Frontal cortex (tissue), 4 donors: ENCODE data around the gene ZSCAN12. TPM values are rescaled to one million over a fixed set of nuclear protein-coding genes. Genes with fewer than 3 reads are reported as not detected.

Experiments
- DNase-seq, 2 donors: peaks; one replicate each; pipeline ENCODE4 v3.0.0; 2012; ENCODE audit warnings: low spot score in 2 of 2
- FAIRE-seq: peaks from 2 replicates; lab custom pipeline; 2012; peaks lifted over from hg19 to GRCh38; lab: Jason Lieb, UNC
- total RNA-seq: library from RNA; depleted of rRNA; stranded (reverse); fragments of >200 nt; gene quantifications from one replicate; pipeline ENCODE4 v1.2.3, GENCODE V29; 2014
- donor health status: control.
- donor health status: control.
- donor health status: control.

Gene ZSCAN12
- total RNA-seq, 1 donor from 2014 or later = 18.8 TPM

- FAIRE-seq = no peak
Observed at GRCh38 chr6:28355743-28356665, 43.5 kb downstream of the ZSCAN12 start.

GRCh38 chr6:28354688-28355554 lies 44.6 kb downstream of the ZSCAN12 start:
- no peak for FAIRE-seq
- no peak for DNase-seq

More at GRCh38 chr6:28355743-28356665, 43.5 kb downstream of the ZSCAN12 start:
- peak; percentile 48 to 64 for DNase-seq

DNA sequence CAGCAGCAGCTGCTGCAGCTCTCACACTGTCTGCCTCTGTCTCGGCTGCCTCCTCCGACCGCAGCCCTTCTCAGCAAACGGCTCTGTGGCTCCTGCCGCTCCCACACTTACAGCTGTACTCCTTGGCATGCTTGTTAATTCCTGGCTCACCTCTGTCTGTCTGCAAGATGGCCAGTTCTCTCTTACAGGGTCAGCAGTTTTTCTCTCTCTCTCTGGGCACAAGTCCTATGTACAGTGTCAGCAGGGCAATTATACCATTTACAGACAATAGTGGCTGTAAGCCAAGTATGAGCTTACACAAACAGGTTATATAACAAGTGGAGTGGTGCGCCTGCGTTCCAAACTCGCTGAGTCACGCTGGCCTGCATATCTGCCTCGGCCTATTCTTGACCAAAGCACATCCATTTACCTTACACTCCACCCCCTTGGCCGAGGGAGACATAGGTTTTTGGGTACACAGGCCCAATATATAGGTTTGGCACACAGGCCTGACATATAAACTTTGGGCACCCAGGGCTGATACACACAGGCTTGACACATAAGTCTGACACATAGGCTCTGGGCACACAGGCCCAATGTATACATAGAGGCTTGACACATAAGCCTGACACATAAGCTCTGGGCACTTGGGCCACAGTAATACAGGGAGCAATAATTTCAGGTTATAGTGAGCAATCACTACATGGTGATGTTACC lies 45.4 kb downstream of the ZSCAN12 start:
- no peak for FAIRE-seq
- DNase-seq = peak in 1 of 2 donors; percentile 10

DNA sequence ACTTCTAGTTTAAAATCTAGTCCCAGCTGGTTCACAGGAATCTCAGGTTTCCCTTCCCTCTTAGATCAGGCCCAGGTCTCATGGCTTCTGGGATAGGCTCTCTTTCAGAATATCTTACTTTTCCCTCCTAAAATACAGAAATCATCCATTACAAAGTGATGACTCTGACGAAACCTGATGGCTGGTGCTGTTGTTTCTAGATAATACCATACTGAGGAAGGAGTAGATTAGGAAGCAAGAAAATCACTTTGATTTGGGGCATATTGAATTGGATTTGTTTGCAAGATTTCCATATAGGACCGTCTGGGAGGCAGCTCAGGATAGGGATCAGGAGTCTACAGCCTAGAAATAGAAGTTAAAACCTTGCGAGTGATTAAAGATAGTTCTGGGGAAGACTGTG lies 46.2 kb downstream of the ZSCAN12 start:
- DNase-seq = no peak
- no peak for FAIRE-seq

- FAIRE-seq (no peak), DNase-seq (no peak)
Observed at GRCh38 chr6:28351493-28351925, 48.0 kb downstream of the ZSCAN12 start.

- FAIRE-seq = no peak
- no peak for DNase-seq
Observed at GRCh38 chr6:28351087-28351486, 48.5 kb downstream of the ZSCAN12 start.

DNA sequence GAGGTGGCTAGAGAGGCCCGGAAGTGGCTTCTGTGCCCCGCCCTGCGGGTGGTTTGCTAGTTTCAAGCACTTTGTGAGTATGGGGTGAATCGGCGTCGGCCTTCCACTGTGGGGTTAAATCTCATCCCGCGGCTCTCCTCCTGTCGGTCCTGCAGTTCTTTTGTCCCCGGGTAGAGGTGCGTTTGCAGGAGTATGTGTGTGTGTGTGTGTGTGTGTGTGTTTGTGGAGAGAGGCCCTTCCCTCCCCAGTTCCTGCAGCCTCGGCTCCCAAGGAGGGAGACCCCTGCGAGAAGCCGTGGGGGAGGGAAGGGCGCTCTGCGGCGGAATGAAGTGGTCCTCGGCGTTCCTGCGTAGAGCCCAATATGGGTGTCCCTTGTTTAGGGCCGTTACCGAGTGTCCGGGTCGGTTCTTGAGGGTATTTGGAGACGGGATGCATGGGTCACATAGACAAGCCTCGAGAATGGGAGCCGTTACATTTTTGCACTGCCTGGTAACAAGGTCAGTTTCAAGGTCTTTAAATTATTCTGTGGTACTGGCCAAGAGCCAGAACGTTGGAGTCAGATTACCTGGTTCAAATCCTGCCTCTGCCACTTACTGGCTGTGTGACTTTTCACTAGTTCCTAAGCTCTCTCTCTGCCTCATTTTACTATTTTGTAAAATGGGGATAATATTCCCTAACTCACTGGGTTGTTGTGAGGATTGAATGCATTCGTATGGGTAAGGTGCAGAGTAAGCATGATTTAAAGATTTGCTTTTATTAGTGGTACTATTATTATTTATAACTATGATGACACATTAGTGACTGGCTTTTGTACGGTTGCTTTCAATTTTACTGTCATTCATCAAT lies 49.4 kb downstream of the ZSCAN12 start, which contains the start of gene ZKSCAN3:
ZKSCAN3 (plus strand) TSS at position 56 of the 846 bp plus-strand sequence. CDS start 9,640 bp downstream, outside the sequence.
- no peak for FAIRE-seq
- DNase-seq = peak; percentile 45 to 55

DNA sequence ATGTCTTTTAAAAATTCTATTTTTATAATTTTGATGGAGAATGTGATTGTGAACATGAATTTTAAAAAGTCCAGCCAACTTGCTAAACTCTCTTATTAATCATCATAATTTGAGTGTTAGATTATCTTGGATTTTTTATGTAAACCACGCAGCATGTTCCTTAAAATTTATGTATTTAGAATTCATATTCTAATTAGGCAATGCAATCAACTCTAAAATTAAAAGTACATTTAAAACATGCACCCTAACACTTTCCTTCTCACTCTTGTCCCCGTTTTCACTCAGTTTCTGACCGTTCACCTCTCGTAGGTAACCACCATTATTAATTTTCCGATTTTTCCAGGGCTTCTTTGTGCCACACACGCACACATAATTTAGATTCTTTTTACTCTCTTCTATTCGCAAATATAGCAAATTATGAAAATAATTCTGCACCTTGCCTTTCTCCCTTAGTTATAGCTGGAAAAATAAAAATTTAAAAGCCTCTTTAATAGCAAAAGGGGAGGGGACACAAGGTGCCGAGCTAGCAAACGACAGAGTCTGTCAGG lies 50.1 kb downstream of the ZSCAN12 start:
- DNase-seq (no peak), FAIRE-seq (no peak)

GRCh38 chr6:28347119-28347518 lies 52.4 kb downstream of the ZSCAN12 start:
- no peak for DNase-seq
- no peak for FAIRE-seq

- no peak for FAIRE-seq
- no peak for DNase-seq
Observed at GRCh38 chr6:28345201-28345600, 54.3 kb downstream of the ZSCAN12 start.

DNA sequence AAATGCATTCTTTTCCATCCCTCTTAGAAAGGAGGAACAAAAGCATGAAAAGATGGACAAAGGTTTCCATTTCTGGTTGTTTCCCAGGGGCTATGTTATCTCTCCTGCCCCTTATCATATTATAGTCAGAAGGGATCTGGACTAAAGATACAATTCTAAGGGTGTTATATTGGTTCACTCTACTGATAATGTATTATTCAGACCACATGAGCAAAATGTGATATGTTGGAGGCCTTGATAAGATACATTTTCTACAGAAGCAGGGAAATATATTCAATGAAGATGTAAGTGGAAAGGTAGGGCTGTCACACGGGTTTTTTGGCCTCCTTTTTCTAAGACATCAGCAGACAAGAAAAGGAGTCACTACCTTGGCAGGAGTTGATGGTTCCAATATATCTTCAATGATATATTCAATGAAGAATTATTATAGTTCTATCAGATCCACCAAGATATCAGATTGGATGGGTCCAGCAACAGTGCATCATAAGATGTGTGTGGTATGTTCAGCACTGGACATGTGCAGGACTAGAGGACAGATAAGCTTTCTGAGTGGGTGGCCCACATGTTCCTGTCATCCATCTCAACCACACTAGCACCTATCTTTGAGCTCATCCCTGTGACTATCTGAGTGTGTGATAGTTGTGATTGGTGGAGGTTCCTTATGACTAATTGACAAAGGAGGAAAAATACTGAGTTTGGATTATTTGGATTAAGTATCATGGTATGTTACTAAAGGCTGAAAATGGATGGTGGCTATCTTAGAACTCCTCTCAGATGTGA lies 55.5 kb downstream of the ZSCAN12 start:
- FAIRE-seq = no peak
- no peak for DNase-seq

- DNase-seq (no peak), FAIRE-seq (no peak)
Observed at GRCh38 chr6:28340310-28341095, 59.0 kb downstream of the ZSCAN12 start.

- FAIRE-seq = no peak
Observed at GRCh38 chr6:28337121-28337520, 62.4 kb downstream of the ZSCAN12 start.

GRCh38 chr6:28336284-28337120 lies 63.0 kb downstream of the ZSCAN12 start:
- no peak for DNase-seq
- FAIRE-seq = no peak

More at GRCh38 chr6:28337121-28337520, 62.4 kb downstream of the ZSCAN12 start:
- DNase-seq = no peak

- FAIRE-seq (peak; percentile 15), DNase-seq (peak in 1 of 2 donors; percentile 77)
Observed at GRCh38 chr6:28335564-28336283, 63.8 kb downstream of the ZSCAN12 start, which contains the start of gene ZSCAN31. Gene ZSCAN31 (minus strand): TSS chr6:28336148. CDS start chr6:28329683, 6,465 bp downstream.
